H1 (cell line): ENCODE measurements around the gene CCDC136. TPM values are rescaled to one million over a fixed set of nuclear protein-coding genes. Genes with fewer than 3 reads are reported as not detected.

Experiments
- CBX8 ChIP-seq: fragments of 300-800, 300-1000 bp; sonication (generic); IDR thresholded peaks from 2 replicates; pipeline ENCODE4 v1.7.1; 2016; ENCODE audit warnings: low read depth, low read length, borderline replicate concordance
- polyA plus RNA-seq, 7 experiments: library from polyadenylated mRNA; depleted of rRNA in 3 of 7; stranded (reverse) in 5 of 7; unstranded in 2 of 7; fragments of >200 nt in 5 of 7; fragments of 200-250 nt in 2 of 7; gene quantifications; 1 replicate in 5 of 7; 2 replicates in 1 of 7; 4 replicates in 1 of 7; pipeline versions ENCODE4 v1.2.1 to v1.2.3, GENCODE V29; 2011 to 2013; ENCODE audit warnings: missing spikeins in 2 of 7, mixed read lengths in 2 of 7
- total RNA-seq: library from RNA; stranded (reverse); fragmentation: NEBNext Ultra II Directional; extraction: Animal tissue kit (Norgen Biotek cat#: 25700); gene quantifications from 2 replicates; pipeline ENCODE4 v1.2.1, GENCODE V29; 2021
- TF ChIP-seq, protein P1 (sequence below): IDR thresholded peaks from 2 replicates; pipeline ENCODE4 v1.6.1; 2012; ENCODE audit warnings: low read length, inconsistent platforms

Gene CCDC136
- total and polyA plus RNA-seq, 2 of the 8 experiments (the other 6 are each of a cell fraction or from before 2014, with no cell fraction given), result 35.6 to 47.7 TPM

DNA sequence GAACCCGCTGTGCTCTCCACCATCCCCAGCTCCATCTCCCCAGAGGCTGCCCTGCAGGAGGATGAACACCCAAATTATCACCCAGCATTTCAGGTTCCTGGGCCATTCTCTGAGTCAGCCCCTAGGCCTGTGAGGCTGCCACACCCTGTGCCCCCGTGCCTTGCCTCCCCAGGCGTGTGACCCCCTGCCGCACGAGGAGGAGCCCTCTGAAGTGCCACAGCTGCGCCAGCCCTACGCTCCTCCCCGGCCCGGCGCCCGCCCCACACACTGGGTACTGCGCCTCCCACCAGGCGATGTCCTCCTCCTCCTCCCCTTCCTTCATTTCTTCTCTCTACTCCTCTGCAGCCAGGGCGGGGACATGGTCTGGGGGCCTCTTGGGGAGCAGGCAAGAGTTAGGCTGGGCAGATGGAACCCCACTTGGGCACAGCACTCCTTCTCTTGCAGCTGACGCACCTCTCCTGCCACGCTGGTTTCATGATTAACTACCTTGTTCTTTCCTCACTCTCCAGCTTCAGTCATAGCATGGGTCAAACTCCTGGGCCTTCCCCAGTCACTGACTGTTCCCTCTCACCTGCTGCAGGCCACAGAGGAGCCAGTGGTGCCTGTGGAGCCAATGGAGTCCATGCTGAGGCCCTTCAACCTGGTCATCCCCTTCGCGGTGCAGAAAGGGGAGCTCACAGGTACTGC lies 58.2 kb downstream of the CCDC136 start (continued):
- TF ChIP-seq CBX8, result no peak
- TF ChIP-seq, protein P1, sequence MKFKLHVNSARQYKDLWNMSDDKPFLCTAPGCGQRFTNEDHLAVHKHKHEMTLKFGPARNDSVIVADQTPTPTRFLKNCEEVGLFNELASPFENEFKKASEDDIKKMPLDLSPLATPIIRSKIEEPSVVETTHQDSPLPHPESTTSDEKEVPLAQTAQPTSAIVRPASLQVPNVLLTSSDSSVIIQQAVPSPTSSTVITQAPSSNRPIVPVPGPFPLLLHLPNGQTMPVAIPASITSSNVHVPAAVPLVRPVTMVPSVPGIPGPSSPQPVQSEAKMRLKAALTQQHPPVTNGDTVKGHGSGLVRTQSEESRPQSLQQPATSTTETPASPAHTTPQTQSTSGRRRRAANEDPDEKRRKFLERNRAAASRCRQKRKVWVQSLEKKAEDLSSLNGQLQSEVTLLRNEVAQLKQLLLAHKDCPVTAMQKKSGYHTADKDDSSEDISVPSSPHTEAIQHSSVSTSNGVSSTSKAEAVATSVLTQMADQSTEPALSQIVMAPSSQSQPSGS, result no peak
